Loucy (cell line): Measurements from ENCODE around the gene SSX4B.
"Not testable (repeated sequence)": the region's sequence is repeated elsewhere in the genome, so short reads cannot be mapped to it uniquely, and the experiment has no call there.

Experiments used
- H2AFZ ChIP-seq: fragments of 200-600 bp; sonication (generic); 2 replicates; pipeline ENCODE4 v1.6.0; 2016; ENCODE audit warnings: antibody characterized with exemption, mild to moderate bottlenecking, low read length, moderate library complexity
- H3F3A ChIP-seq: fragments of 200-600 bp; 2 replicates; pipeline ENCODE4 v1.6.0; 2016; ENCODE audit warnings: antibody characterized with exemption, low read depth, mild to moderate bottlenecking
- H3K27me3 ChIP-seq: fragments of 200-600 bp; sonication (generic); 2 replicates; pipeline ENCODE4 v1.6.1; 2014; ENCODE audit warnings: low read length, mild to moderate bottlenecking; ENCODE audit not compliant: insufficient read depth, poor library complexity, severe bottlenecking
- H3K36me3 ChIP-seq: fragments of 200-600 bp; sonication (generic); 2 replicates; pipeline ENCODE4 v1.6.1; 2016; ENCODE audit warnings: low read length; ENCODE audit not compliant: insufficient read depth
- H3K4me1 ChIP-seq: fragments of 200-600 bp; sonication (generic); 2 replicates; pipeline ENCODE4 v1.5.1; 2014; ENCODE audit warnings: low read length, mild to moderate bottlenecking; ENCODE audit not compliant: insufficient read depth, poor library complexity, severe bottlenecking
- H3K4me2 ChIP-seq: fragments of 200-600 bp; sonication (generic); 2 replicates; pipeline ENCODE4 v1.6.0; 2014; ENCODE audit warnings: antibody characterized with exemption, low read length, low read depth, mild to moderate bottlenecking; ENCODE audit not compliant: poor library complexity, severe bottlenecking
- H3K4me3 ChIP-seq: fragments of 200-600 bp; sonication (generic); 2 replicates; pipeline ENCODE4 v1.5.1; 2014; ENCODE audit warnings: low read length, mild to moderate bottlenecking, mixed read lengths; ENCODE audit not compliant: poor library complexity, severe bottlenecking
- H3K79me2 ChIP-seq: fragments of 200-600 bp; sonication (generic); 2 replicates; pipeline ENCODE4 v1.6.1; 2014; ENCODE audit warnings: low read length; ENCODE audit not compliant: insufficient read depth
- H3K9ac ChIP-seq: fragments of 200-600 bp; sonication (generic); 2 replicates; pipeline ENCODE4 v1.6.0; 2014; ENCODE audit warnings: mild to moderate bottlenecking, low read depth, low read length, moderate library complexity; ENCODE audit not compliant: poor library complexity, severe bottlenecking
- H3K9me2 ChIP-seq: fragments of 200-600 bp; sonication (generic); replicated peaks from 2 replicates; pipeline ENCODE4 v1.6.1; 2016; ENCODE audit warnings: low read depth, low read length, mixed read lengths
- H3K9me3 ChIP-seq: fragments of 200-600 bp; sonication (generic); 2 replicates; pipeline ENCODE4 v1.6.1; 2014; ENCODE audit warnings: mild to moderate bottlenecking, antibody characterized with exemption, low read length, low read depth; ENCODE audit not compliant: insufficient read depth
- H4K20me1 ChIP-seq: fragments of 200-600 bp; sonication (generic); 2 replicates; pipeline ENCODE4 v1.6.0; 2014; ENCODE audit warnings: antibody characterized with exemption, low read length, mild to moderate bottlenecking; ENCODE audit not compliant: insufficient read depth, poor library complexity, severe bottlenecking
- CTCF ChIP-seq: fragments of 200-600 bp; sonication (generic); conservative IDR thresholded peaks from 2 replicates; pipeline ENCODE4 v1.5.1; 2014; ENCODE audit warnings: mild to moderate bottlenecking, antibody characterized with exemption, low read length
- EZH2phosphoT487 ChIP-seq: fragments of 200-600 bp; IDR thresholded peaks from 2 replicates; pipeline ENCODE4 v1.6.1; 2018; ENCODE audit warnings: antibody characterized with exemption, mild to moderate bottlenecking, moderate library complexity, borderline replicate concordance

Gene SSX4B

GRCh38 chrX:48450076-48450475, 38.3 kb upstream of the SSX4B start:
- Histone ChIP-seq H4K20me1 (no peaks in the 10 kb centered on the region), H3K4me2 (no peak overlapping the region), H3K9me2 (no peaks in the 10 kb centered on the region), H3K9me3 (no peaks in the 10 kb centered on the region), H3F3A (no peaks in the 10 kb centered on the region), H3K36me3 (no peaks in the 10 kb centered on the region), H3K4me3 (no peak overlapping the region), H3K9ac (no peak overlapping the region), H3K27me3 (no peaks in the 10 kb centered on the region), H3K4me1 (no peaks in the 10 kb centered on the region), H3K79me2 (no peaks in the 10 kb centered on the region), H2AFZ (no peak overlapping the region)
- no peak for TF ChIP-seq EZH2phosphoT487
- no peak for TF ChIP-seq CTCF

GRCh38 chrX:48447201-48447600, 35.4 kb upstream of the SSX4B start:
- H3F3A ChIP-seq, H3K9me3 ChIP-seq, H3K4me3 ChIP-seq, H3K9me2 ChIP-seq, H4K20me1 ChIP-seq, H3K4me1 ChIP-seq, H3K79me2 ChIP-seq, H3K36me3 ChIP-seq, H2AFZ ChIP-seq, H3K9ac ChIP-seq, H3K4me2 ChIP-seq, H3K27me3 ChIP-seq: not testable (repeated sequence)

GRCh38 chrX:48433713-48434112, 22.0 kb upstream of the SSX4B start:
- H3K9me2 ChIP-seq, H3K9me3 ChIP-seq, H3K4me3 ChIP-seq, H2AFZ ChIP-seq, H3K27me3 ChIP-seq, H3K36me3 ChIP-seq, H3K79me2 ChIP-seq, H3F3A ChIP-seq, H3K4me2 ChIP-seq, H4K20me1 ChIP-seq, H3K9ac ChIP-seq, H3K4me1 ChIP-seq: not testable (repeated sequence)

GRCh38 chrX:48430166-48430565, 18.4 kb upstream of the SSX4B start:
- H3K9me3 ChIP-seq, H4K20me1 ChIP-seq, H3K4me3 ChIP-seq, H2AFZ ChIP-seq, H3K4me1 ChIP-seq, H3K4me2 ChIP-seq, H3K79me2 ChIP-seq, H3K27me3 ChIP-seq, H3F3A ChIP-seq, H3K9ac ChIP-seq, H3K9me2 ChIP-seq, H3K36me3 ChIP-seq: not testable (repeated sequence)

GRCh38 chrX:48429606-48430005, 17.8 kb upstream of the SSX4B start:
- H4K20me1 ChIP-seq, H3K9ac ChIP-seq, H3K9me3 ChIP-seq, H3K27me3 ChIP-seq, H3K4me2 ChIP-seq, H3K79me2 ChIP-seq, H3K4me1 ChIP-seq, H3K36me3 ChIP-seq, H3K4me3 ChIP-seq, H3F3A ChIP-seq, H3K9me2 ChIP-seq, H2AFZ ChIP-seq: not testable (repeated sequence)

GRCh38 chrX:48427027-48427716, 15.4 kb upstream of the SSX4B start:
- not testable (repeated sequence) for H3K9me2 ChIP-seq, H3K4me1 ChIP-seq, H3K9ac ChIP-seq, H2AFZ ChIP-seq, H4K20me1 ChIP-seq, H3K36me3 ChIP-seq, H3K27me3 ChIP-seq, H3K4me3 ChIP-seq, H3F3A ChIP-seq, H3K9me3 ChIP-seq, H3K4me2 ChIP-seq, H3K79me2 ChIP-seq

GRCh38 chrX:48397825-48398224, 13.9 kb downstream of the SSX4B start:
- H3K4me2 ChIP-seq, H2AFZ ChIP-seq, H3K27me3 ChIP-seq, H3K79me2 ChIP-seq, H3K9ac ChIP-seq, H3K4me1 ChIP-seq, H3K36me3 ChIP-seq, H3K4me3 ChIP-seq, H3F3A ChIP-seq, H3K9me2 ChIP-seq, H4K20me1 ChIP-seq, H3K9me3 ChIP-seq: not testable (repeated sequence)
